SK-N-SH (cell line): Measurements from ENCODE around the gene NRIP3.

Experiments used
- CTCF ChIP-seq: fragments of 200-600 bp; sonication (generic); IDR thresholded peaks from 2 replicates; pipeline ENCODE4 v1.6.1; 2017; ENCODE audit warnings: antibody characterized with exemption, mild to moderate bottlenecking, moderate library complexity
- RAD21 ChIP-seq: IDR thresholded peaks from 2 replicates; pipeline ENCODE4 v1.6.1; 2012; ENCODE audit warnings: mild to moderate bottlenecking, low read length

GRCh38 chr11:8987446-8987845, 16.4 kb downstream of the NRIP3 start:
- TF ChIP-seq CTCF: no peak
- TF ChIP-seq RAD21: no peak
